GM21515 (cell line): ENCODE results near the gene TUBB4B.
"Not testable (repeated sequence)": the region's sequence is repeated elsewhere in the genome, so short reads cannot be mapped to it uniquely, and the experiment has no call there.

Experiments
- ATAC-seq: cut with Tn5 transposase; IDR thresholded peaks from one replicate; pipeline ENCODE4 v1.9.1; 2021; ENCODE audit not compliant: unreplicated experiment

TUBB4B gene

GRCh38 chr9:137251490-137252268, 10.6 kb downstream of the TUBB4B start:
- ATAC-seq, result no peak

GRCh38 chr9:137252555-137253506, 11.7 kb downstream of the TUBB4B start:
- no peak for ATAC-seq

GRCh38 chr9:137253717-137254623, 12.9 kb downstream of the TUBB4B start:
- ATAC-seq, result no peak

- peak; percentile 78 for ATAC-seq
Observed at GRCh38 chr9:137254624-137255447, 13.7 kb downstream of the TUBB4B start, which contains the start of gene NELFB. Gene NELFB, plus strand, starts transcription at chr9:137255327.

- peak; percentile 15 for ATAC-seq
Observed at GRCh38 chr9:137255448-137256114, 14.5 kb downstream of the TUBB4B start.

- ATAC-seq, result no peak
Observed at GRCh38 chr9:137256362-137256761, 15.3 kb downstream of the TUBB4B start.

- no peak for ATAC-seq
Observed at GRCh38 chr9:137256856-137257255, 15.8 kb downstream of the TUBB4B start.

GRCh38 chr9:137262173-137262908, 21.3 kb downstream of the TUBB4B start:
- not testable (repeated sequence) for ATAC-seq

- no peak for ATAC-seq
Observed at GRCh38 chr9:137262909-137263285, 21.8 kb downstream of the TUBB4B start.

GRCh38 chr9:137263506-137263905, 22.4 kb downstream of the TUBB4B start:
- no peak for ATAC-seq

- no peak for ATAC-seq
Observed at GRCh38 chr9:137264067-137264466, 23.0 kb downstream of the TUBB4B start.

GRCh38 chr9:137265496-137266161, 24.5 kb downstream of the TUBB4B start:
- no peak for ATAC-seq

GRCh38 chr9:137266162-137266527, 25.1 kb downstream of the TUBB4B start:
- no peak for ATAC-seq

GRCh38 chr9:137266585-137267453, 25.7 kb downstream of the TUBB4B start:
- ATAC-seq, result no peak

- ATAC-seq, result no peak
Observed at GRCh38 chr9:137267933-137268355, 26.9 kb downstream of the TUBB4B start.

- ATAC-seq, result no peak
Observed at GRCh38 chr9:137268538-137269201, 27.6 kb downstream of the TUBB4B start.
